ENCODE data around the gene NTM.

DNA sequence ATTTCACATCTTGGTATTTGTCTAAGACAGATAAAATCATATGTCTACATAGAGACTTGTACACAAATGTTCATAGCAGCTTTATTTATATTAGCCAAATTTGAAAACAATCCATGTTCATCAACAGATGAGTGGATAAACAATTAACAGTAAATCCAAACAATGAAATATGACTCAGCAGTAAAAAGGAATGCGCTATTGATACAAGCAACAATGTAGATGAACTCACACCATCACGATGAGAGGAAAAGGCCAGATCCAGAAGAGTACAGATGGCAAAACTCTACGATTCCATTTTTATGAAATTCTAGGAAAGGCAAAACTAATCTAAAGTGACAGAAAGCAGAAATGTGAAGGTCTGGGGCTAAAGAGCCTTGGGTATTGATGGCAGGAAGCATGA, 384.3 kb downstream of the NTM start:
- TF ChIP-seq, protein P1, sequence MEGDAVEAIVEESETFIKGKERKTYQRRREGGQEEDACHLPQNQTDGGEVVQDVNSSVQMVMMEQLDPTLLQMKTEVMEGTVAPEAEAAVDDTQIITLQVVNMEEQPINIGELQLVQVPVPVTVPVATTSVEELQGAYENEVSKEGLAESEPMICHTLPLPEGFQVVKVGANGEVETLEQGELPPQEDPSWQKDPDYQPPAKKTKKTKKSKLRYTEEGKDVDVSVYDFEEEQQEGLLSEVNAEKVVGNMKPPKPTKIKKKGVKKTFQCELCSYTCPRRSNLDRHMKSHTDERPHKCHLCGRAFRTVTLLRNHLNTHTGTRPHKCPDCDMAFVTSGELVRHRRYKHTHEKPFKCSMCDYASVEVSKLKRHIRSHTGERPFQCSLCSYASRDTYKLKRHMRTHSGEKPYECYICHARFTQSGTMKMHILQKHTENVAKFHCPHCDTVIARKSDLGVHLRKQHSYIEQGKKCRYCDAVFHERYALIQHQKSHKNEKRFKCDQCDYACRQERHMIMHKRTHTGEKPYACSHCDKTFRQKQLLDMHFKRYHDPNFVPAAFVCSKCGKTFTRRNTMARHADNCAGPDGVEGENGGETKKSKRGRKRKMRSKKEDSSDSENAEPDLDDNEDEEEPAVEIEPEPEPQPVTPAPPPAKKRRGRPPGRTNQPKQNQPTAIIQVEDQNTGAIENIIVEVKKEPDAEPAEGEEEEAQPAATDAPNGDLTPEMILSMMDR (IDR thresholded peaks at IDR 0.05 in 2 of 3, conservative IDR thresholded peaks at IDR 0.05 in 1 of 3; ENCODE audit: borderline replicate concordance in 1 of 3, insufficient read depth in 1 of 3, low read depth in 2 of 3, low read length in 2 of 3): no peak
- TF ChIP-seq ZNF274 (IDR thresholded peaks at IDR 0.05; ENCODE audit: low read depth, low read length) (no peak), FOSL1 (IDR thresholded peaks at IDR 0.05; ENCODE audit: low read depth) (no peak), EZH2 (IDR thresholded peaks at IDR 0.05) (no peak)

Data from HCT116 (cell line).